K562 (cell line): ENCODE measurements around the gene BCR. TPM values are rescaled to one million over a fixed set of nuclear protein-coding genes. Genes with fewer than 3 reads are reported as not detected.
A peak's percentile ranks its signal among the peaks of the same experiment; 100 is the strongest.

Experiments
- ATAC-seq: fragments of 200-7000 bp; cut with Tn5 transposase; 3 replicates; pipeline ENCODE4 v1.9.1; 2020; ENCODE audit warnings: moderate library complexity
- BruUV-seq: library from RNA; stranded (reverse); fragments of 400-500 nt; replicated peaks from 2 replicates; lab custom pipeline; 2021; lab: Mats Ljungman, UMichigan
- CTCF ChIA-PET: fragments of 300-600 bp; formaldehyde crosslinking; extraction: SDS; loops from one replicate; lab custom pipeline; 2021; ENCODE audit warnings: low intra/inter-chr PET ratio; lab: Yijun Ruan, JAX
- POLR2A ChIA-PET: fragments of 300-600, 350-650 bp; sonication (Branson Sonifier 250); formaldehyde crosslinking; extraction: SDS; loops from one replicate; lab custom pipeline; 2021; ENCODE audit warnings: antibody characterized with exemption, inconsistent platforms; lab: Yijun Ruan, JAX
- DNase-seq, 4 experiments: peaks; one replicate each; pipeline versions ENCODE4 v3.0.0 to v3.0.0-alpha.2; 2011 to 2018; ENCODE audit warnings: low spot score in 3 of 4, mixed read lengths in 3 of 4; ENCODE audit errors: extremely low read depth in 1 of 4
- FAIRE-seq: peaks from 2 replicates; lab custom pipeline; 2011; peaks lifted over from hg19 to GRCh38; lab: Jason Lieb, UNC
- H2AFZ ChIP-seq: 2 replicates; pipeline ENCODE4 v1.6.0; 2011; ENCODE audit warnings: low read depth, low read length, control low read depth, inconsistent platforms
- H3K27ac ChIP-seq: fragments of 200-600 bp; 3 replicates; pipeline ENCODE4 v1.8.0; 2011; ENCODE audit warnings: low read depth, mild to moderate bottlenecking, control low read depth, inconsistent platforms, low read length, moderate library complexity, mixed read lengths; ENCODE audit errors: extremely low read depth
- H3K27me3 ChIP-seq, 2 experiments: fragments of 300-600 bp in 1 of 2; 2 replicates in 1 of 2; 3 replicates in 1 of 2; pipeline versions ENCODE4 v1.6.0 to v1.8.0; 2011; ENCODE audit warnings: inconsistent platforms in 2 of 2, low read length in 2 of 2, mild to moderate bottlenecking in 1 of 2, mixed read lengths in 1 of 2, moderate library complexity in 1 of 2; ENCODE audit not compliant: control insufficient read depth in 2 of 2, insufficient read depth in 2 of 2
- H3K36me3 ChIP-seq: fragments of 300-600 bp; 3 replicates; pipeline ENCODE4 v1.8.0; 2011; ENCODE audit warnings: mild to moderate bottlenecking, low read length, inconsistent platforms; ENCODE audit not compliant: control insufficient read depth, insufficient read depth
- H3K4me1 ChIP-seq, 2 experiments: fragments of 200-600 bp in 1 of 2; replicated peaks in 1 of 2; 2 replicates in 1 of 2; 3 replicates in 1 of 2; pipeline versions ENCODE4 v1.5.1 to v1.8.0; 2011; ENCODE audit warnings: inconsistent platforms in 2 of 2, low read length in 2 of 2, mild to moderate bottlenecking in 1 of 2, mixed read lengths in 1 of 2, moderate library complexity in 1 of 2; ENCODE audit not compliant: control insufficient read depth in 2 of 2, insufficient read depth in 2 of 2
- H3K4me2 ChIP-seq: 2 replicates; pipeline ENCODE4 v1.6.1; 2011; ENCODE audit warnings: low read length, control low read depth, inconsistent platforms, mixed read lengths; ENCODE audit not compliant: insufficient read depth
- H3K4me3 ChIP-seq: fragments of 200-600 bp; sonication (generic), shearing (Covaris generic); 2 replicates; pipeline ENCODE4 v1.5.1; 2016; ENCODE audit warnings: control low read depth, inconsistent platforms
- H3K79me2 ChIP-seq: fragments of 200-600 bp; 3 replicates; pipeline ENCODE4 v1.8.0; 2011; ENCODE audit warnings: low read length, inconsistent platforms; ENCODE audit not compliant: control insufficient read depth, insufficient read depth
- H3K9ac ChIP-seq, 2 experiments: 2 replicates each; pipeline versions ENCODE4 v1.6.0 to v1.6.1; 2011; ENCODE audit warnings: low read depth in 2 of 2, low read length in 2 of 2, control low read depth in 1 of 2, inconsistent platforms in 1 of 2, mild to moderate bottlenecking in 1 of 2, mixed read lengths in 1 of 2; ENCODE audit not compliant: insufficient read depth in 1 of 2
- H3K9me1 ChIP-seq: one replicate; pipeline ENCODE4 v1.6.0; 2011; ENCODE audit warnings: inconsistent platforms, mild to moderate bottlenecking, low read length, moderate library complexity; ENCODE audit not compliant: control insufficient read depth, insufficient read depth
- H3K9me3 ChIP-seq: replicated peaks from 2 replicates; pipeline ENCODE4 v1.5.1; 2011; ENCODE audit warnings: low read depth, low read length, inconsistent platforms; ENCODE audit not compliant: control insufficient read depth, insufficient read depth
- H4K20me1 ChIP-seq: replicated peaks from 2 replicates; pipeline ENCODE4 v1.6.1; 2011; ENCODE audit warnings: low read length, inconsistent platforms, mixed read lengths; ENCODE audit not compliant: control insufficient read depth, insufficient read depth
- CREB5 ChIP-seq: fragments of 250-450 bp; sonication (Bioruptor Pico); IDR thresholded peaks from 2 replicates; pipeline ENCODE4 v1.5.0; 2020; ENCODE audit warnings: mild to moderate bottlenecking
- CTCF ChIP-seq, 3 experiments: IDR thresholded peaks in 2 of 3; conservative IDR thresholded peaks in 1 of 3; 2 replicates each; pipeline ENCODE4 v1.5.1; 2011 to 2012; ENCODE audit warnings: low read length in 3 of 3, mild to moderate bottlenecking in 3 of 3, control low read depth in 2 of 3, improper control_type of control experiment in 1 of 3, inconsistent platforms in 1 of 3, low read depth in 1 of 3, mixed read lengths in 1 of 3, moderate library complexity in 1 of 3; ENCODE audit not compliant: insufficient read depth in 2 of 3
- FOXM1 ChIP-seq, 2 experiments: fragments of 450-650 bp in 1 of 2; sonication (generic) in 1 of 2; formaldehyde crosslinking in 1 of 2; IDR thresholded peaks; 2 replicates each; pipeline versions ENCODE4 v1.6.1 to v1.9.0; 2017 to 2022; ENCODE audit warnings: low read depth in 2 of 2, mild to moderate bottlenecking in 2 of 2, missing genetic modification reagents in 1 of 2, moderate library complexity in 1 of 2
- HDAC2 ChIP-seq: fragments of 450-650 bp; IDR thresholded peaks from 2 replicates; pipeline ENCODE4 v1.6.1; 2016; ENCODE audit warnings: mild to moderate bottlenecking
- HLTF ChIP-seq: fragments of 450-650 bp; IDR thresholded peaks from 2 replicates; pipeline ENCODE4 v1.6.1; 2016
- HNRNPK ChIP-seq: fragments of 200-400 bp; formaldehyde crosslinking; IDR thresholded peaks from one replicate; pipeline ENCODE4 v1.6.1; 2018; ENCODE audit warnings: mild to moderate bottlenecking, low read depth, low read length; ENCODE audit not compliant: poor library complexity, severe bottlenecking
- IRF1 ChIP-seq: sonication (generic); formaldehyde crosslinking; IDR thresholded peaks from 2 replicates; pipeline ENCODE4 v1.8.0; 2022; ENCODE audit warnings: missing genetic modification reagents, mild to moderate bottlenecking, borderline replicate concordance
- MAFF ChIP-seq: IDR thresholded peaks from 2 replicates; pipeline ENCODE4 v1.6.1; 2012; ENCODE audit warnings: low read length, improper control_type of control experiment
- SMC3 ChIP-seq: conservative IDR thresholded peaks from 2 replicates; pipeline ENCODE4 v1.6.1; 2011; ENCODE audit warnings: low read depth, low read length, improper control_type of control experiment; ENCODE audit not compliant: insufficient read depth
- SPI1 ChIP-seq: IDR thresholded peaks from 2 replicates; pipeline ENCODE4 v1.6.1; 2011; ENCODE audit warnings: low read depth, low read length, control low read depth, borderline replicate concordance
- TCF3 ChIP-seq: sonication (generic); formaldehyde crosslinking; IDR thresholded peaks from 2 replicates; pipeline ENCODE4 v1.4.0; 2020; ENCODE audit warnings: mild to moderate bottlenecking, missing genetic modification reagents
- ZBTB7A ChIP-seq: IDR thresholded peaks from 2 replicates; pipeline ENCODE4 v1.6.1; 2011; ENCODE audit warnings: low read depth, mild to moderate bottlenecking, low read length, moderate library complexity, borderline replicate concordance; ENCODE audit not compliant: control insufficient read depth
- ZKSCAN3 ChIP-seq: fragments of 250-450 bp; sonication (Bioruptor Pico); IDR thresholded peaks from 2 replicates; pipeline ENCODE4 v1.4.0; 2020
- WGBS: fragments of 100-300 bp; shearing (Covaris generic); methylation state at CpG from one replicate; pipeline ENCODE4 v1.1.6; 2016; ENCODE audit warnings: low coverage, mixed read lengths; ENCODE audit not compliant: insufficient coverage; ENCODE audit errors: missing lambda C conversion rate; 5-methylcytosine and 5-hydroxymethylcytosine counted together
- in situ Hi-C: fragments of 300-500 bp; cut with MboI; formaldehyde crosslinking; loops from 4 replicates; pipeline ENCODE4 v1.15.0; 2018; ENCODE audit warnings: inconsistent platforms, mixed read lengths
- intact Hi-C: fragments of 100-400 bp; cut with micrococcal nuclease; formaldehyde crosslinking; loops from 2 replicates; pipeline ENCODE4 v1.14.2; 2022
- polyA plus RNA-seq, 8 experiments: library from polyadenylated mRNA; depleted of rRNA in 4 of 8; stranded (reverse) in 5 of 8; unstranded in 3 of 8; fragments of >200 nt; fragmentation: Nextera tagmentation in 2 of 8; fragmentation: Illumina TruSeq in 1 of 8; extraction: Ambion mirVana in 2 of 8; extraction: Trizol in 1 of 8; gene quantifications; 2 replicates each; pipeline versions ENCODE4 v1.2.1 to v1.2.3, GENCODE V29; 2011 to 2014; ENCODE audit warnings: inconsistent platforms in 1 of 8, missing spikeins in 1 of 8
- total RNA-seq, 7 experiments: library from RNA; depleted of rRNA in 6 of 7; stranded (reverse); fragments of >200 nt in 6 of 7; fragmentation: Illumina TruSeq in 2 of 7; extraction: Trizol in 2 of 7; gene quantifications; 2 replicates each; pipeline versions ENCODE4 v1.2.1 to v1.2.3, GENCODE V29; 2011 to 2021; ENCODE audit warnings: low replicate concordance in 1 of 7
- TF ChIP-seq, protein P1 (sequence below): fragments of 450-650 bp; formaldehyde crosslinking; IDR thresholded peaks from 2 replicates; pipeline ENCODE4 v1.4.0; 2020; ENCODE audit warnings: mild to moderate bottlenecking, mixed read lengths

BCR gene
- total and polyA plus RNA-seq, 9 of the 15 experiments (the other 6 are each of a cell fraction or from before 2014, with no cell fraction given): 0.41 to 150 (median 45.6) TPM

- H3K4me1 ChIP-seq: peaks cover 0 to 32% of the 10 kb centered on the region in 2 experiments; a peak in 1 of 5 replicates
- intact Hi-C loops: no loop called here
- H4K20me1 ChIP-seq: peaks cover 41% of the 10 kb centered on the region
- ChIA-PET CTCF (no interaction called here), POLR2A (interaction anchor here (0.6 to 11.2 kb wide), 11 partner anchors 7 to 833 kb away, joined by 3 to 193 read pairs (median 3); no protein-coding TSS in a partner anchor)
- in situ Hi-C loops: no loop called here
- FAIRE-seq (no peak), DNase-seq (peak in 3 of 4 experiments; percentile 61 to 72 (median 68)), ATAC-seq (no peak)
- H3K4me2 ChIP-seq: no peak overlapping the region
- H3K9me1 ChIP-seq: peaks cover 11% of the 10 kb centered on the region
- BruUV-seq: TSS peak; percentile 15
- WGBS: 89% methylated on average over 59 of the region's 60 CpGs
- no peaks in the 10 kb centered on the region for H3K27me3 ChIP-seq
- H3K9ac ChIP-seq: peak overlapping the region in 1 of 2 experiments; percentile 3; a peak in 1 of 4 replicates
- H3K79me2 ChIP-seq: no peaks in the 10 kb centered on the region
- H3K27ac ChIP-seq: no peak overlapping the region
- H2AFZ ChIP-seq: no peak overlapping the region
- no peaks in the 10 kb centered on the region for H3K9me3 ChIP-seq
- no peak overlapping the region for H3K4me3 ChIP-seq
- H3K36me3 ChIP-seq: peaks cover 88% of the 10 kb centered on the region
- TF ChIP-seq, protein P1, sequence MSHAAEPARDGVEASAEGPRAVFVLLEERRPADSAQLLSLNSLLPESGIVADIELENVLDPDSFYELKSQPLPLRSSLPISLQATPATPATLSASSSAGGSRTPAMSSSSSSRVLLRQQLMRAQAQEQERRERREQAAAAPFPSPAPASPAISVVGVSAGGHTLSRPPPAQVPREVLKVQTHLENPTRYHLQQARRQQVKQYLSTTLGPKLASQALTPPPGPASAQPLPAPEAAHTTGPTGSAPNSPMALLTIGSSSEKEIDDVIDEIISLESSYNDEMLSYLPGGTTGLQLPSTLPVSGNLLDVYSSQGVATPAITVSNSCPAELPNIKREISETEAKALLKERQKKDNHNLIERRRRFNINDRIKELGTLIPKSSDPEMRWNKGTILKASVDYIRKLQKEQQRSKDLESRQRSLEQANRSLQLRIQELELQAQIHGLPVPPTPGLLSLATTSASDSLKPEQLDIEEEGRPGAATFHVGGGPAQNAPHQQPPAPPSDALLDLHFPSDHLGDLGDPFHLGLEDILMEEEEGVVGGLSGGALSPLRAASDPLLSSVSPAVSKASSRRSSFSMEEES (CRISPR knock-in tag): no peak
- no peak for TF ChIP-seq IRF1 (CRISPR knock-in tag)
- TF ChIP-seq ZKSCAN3 (CRISPR knock-in tag): no peak
- no peak for TF ChIP-seq HNRNPK
- TF ChIP-seq TCF3 (CRISPR knock-in tag): no peak
- peak; percentile 23; the same call in 1 of the 2 replicates for TF ChIP-seq ZBTB7A
- 0 out of 2 replicates have a peak, but pooled peaks have one; percentile 8 for TF ChIP-seq SMC3
- no peak; the same call in 1 of the 2 replicates for TF ChIP-seq MAFF
- no peak for TF ChIP-seq FOXM1 (IDR thresholded peaks at IDR 0.05; ENCODE audit: low read depth)
- TF ChIP-seq FOXM1 (CRISPR knock-in tag; IDR thresholded peaks at IDR 0.05; ENCODE audit: low read depth): no peak
- 0 out of 2 replicates have a peak, but pooled peaks have one; percentile 25 for TF ChIP-seq SPI1
- TF ChIP-seq CREB5 (CRISPR knock-in tag): no peak
- TF ChIP-seq HDAC2: no peak
- 0 out of 6 replicates have a peak, but pooled peaks of 1 of the 3 experiments have one; percentile 2 for TF ChIP-seq CTCF (IDR thresholded peaks at IDR 0.05 in 2 of 3, conservative IDR thresholded peaks at IDR 0.05 in 1 of 3; ENCODE audit: insufficient read depth in 2 of 3, low read depth in 1 of 3, low read length in 3 of 3)
- no peak for TF ChIP-seq HLTF
Measured at GRCh38 chr22:23262518-23263332, 82.4 kb downstream of the BCR start.
